Stomach (tissue), 9 donors: ENCODE data around the gene TBPL2. TPM values are rescaled to one million over a fixed set of nuclear protein-coding genes. Genes with fewer than 3 reads are reported as not detected.

Experiments used
- DNase-seq, 2 donors: peaks; one replicate each; pipeline versions ENCODE4 v3.0.0 to v3.0.0-alpha.2; 2013 to 2019
- H3K27ac ChIP-seq, 5 donors: fragments of 200-600 bp in 4 of 5; sonication (generic) in 4 of 5; one replicate each; pipeline ENCODE4 v1.5.1; 2013 to 2019; ENCODE audit warnings: mild to moderate bottlenecking in 1 of 5, moderate library complexity in 1 of 5
- H3K27me3 ChIP-seq, 3 donors: fragments of 200-600 bp; sonication (generic); one replicate each; pipeline ENCODE4 v1.5.1; 2017 to 2019; ENCODE audit warnings: mixed run types in 1 of 3
- H3K36me3 ChIP-seq, 4 donors: fragments of 200-600 bp; sonication (generic); 1 replicate in 3 of 4; 2 replicates in 1 of 4; pipeline ENCODE4 v1.5.1; 2016 to 2019
- H3K4me1 ChIP-seq, 4 donors: fragments of 200-600 bp; sonication (generic); one replicate each; pipeline ENCODE4 v1.5.1; 2016 to 2019
- H3K4me3 ChIP-seq, 4 donors: fragments of 200-600 bp; sonication (generic) in 3 of 4; one replicate each; pipeline ENCODE4 v1.5.1; 2016 to 2019; ENCODE audit warnings: mild to moderate bottlenecking in 1 of 4
- H3K9me3 ChIP-seq, 4 donors: fragments of 200-600 bp; sonication (generic); one replicate each; pipeline ENCODE4 v1.5.1; 2016 to 2019
- CTCF ChIP-seq, 7 experiments: fragments of 450-650 bp in 4 of 7; fragments of 200-600 bp in 3 of 7; sonication (generic) in 3 of 7; IDR thresholded peaks; one replicate each; pipeline ENCODE4 v1.5.1; 2016 to 2019; ENCODE audit warnings: antibody characterized with exemption in 7 of 7, control low read depth in 2 of 7, mild to moderate bottlenecking in 1 of 7
- EP300 ChIP-seq: sonication (generic); formaldehyde crosslinking; IDR thresholded peaks from one replicate; pipeline ENCODE4 v1.6.1; 2017; ENCODE audit warnings: antibody characterized with exemption
- POLR2A ChIP-seq, 4 donors: fragments of 450-650 bp; IDR thresholded peaks; one replicate each; pipeline ENCODE4 v1.6.1; 2016; ENCODE audit warnings: antibody characterized with exemption in 4 of 4, control low read depth in 2 of 4, mild to moderate bottlenecking in 1 of 4, moderate library complexity in 1 of 4
- POLR2AphosphoS5 ChIP-seq, 3 donors: sonication (generic); formaldehyde crosslinking; IDR thresholded peaks; one replicate each; pipeline ENCODE4 v1.6.1; 2016; ENCODE audit warnings: antibody characterized with exemption in 3 of 3
- WGBS, 5 donors: extraction: QIAGEN DNeasy Blood & Tissue Kit in 3 of 5; methylation state at CpG; one replicate each; pipeline versions ENCODE4 v1.1.5 to v1.1.7; 2013 to 2018; 5-methylcytosine and 5-hydroxymethylcytosine counted together
- intact Hi-C: fragments of 100-400 bp; cut with DNase I; formaldehyde crosslinking; loops from one replicate; pipeline ENCODE4 v1.15.1; 2023; ENCODE audit warnings: low total_unique reads
- polyA plus RNA-seq, 3 donors: library from polyadenylated mRNA; stranded (reverse); fragments of 200-250 nt; gene quantifications; one replicate each; pipeline ENCODE4 v1.2.3, GENCODE V29; 2013
- total RNA-seq, 5 donors: library from RNA; depleted of rRNA; stranded (reverse); fragments of >200 nt; gene quantifications; one replicate each; pipeline versions ENCODE4 v1.1.0 to v1.2.3, GENCODE V29; 2014 to 2016
- donor health status: healthy with polysubstance abuse.
- donor health status: Bipolar disorder and iron deficiency.
- donor health status: healthy.

The TBPL2 gene
- total and polyA plus RNA-seq, 8 donors, result not detected

GRCh38 chr14:55446127-55446736 lies 5.8 kb upstream of the TBPL2 start:
- no peaks in the 10 kb centered on the region for H3K9me3 ChIP-seq
- no peak overlapping the region for H3K4me3 ChIP-seq
- H3K36me3 ChIP-seq, result no peaks in the 10 kb centered on the region
- DNase-seq, result peak; percentile 53 to 83
- 14 to 36% (median 21%) methylated on average over 5 of the region's 5 CpGs for WGBS, 5 donors
- no peak overlapping the region for H3K27ac ChIP-seq
- H3K27me3 ChIP-seq, result no peaks in the 10 kb centered on the region
- peaks cover 0 to 14% (median 7%) of the 10 kb centered on the region in 4 donors for H3K4me1 ChIP-seq
- intact Hi-C loops, result loop anchor here (10.0 kb wide), 1 partner anchor 1029 kb away; no protein-coding TSS in a partner anchor
- peak in 1 of 3 donors; percentile 33 for TF ChIP-seq POLR2AphosphoS5 (IDR thresholded peaks at IDR 0.05)
- TF ChIP-seq CTCF (IDR thresholded peaks at IDR 0.05), result peak in 5 of 7 experiments; percentile 39 to 69 (median 57)
- no peak for TF ChIP-seq EP300
- no peak for TF ChIP-seq POLR2A (IDR thresholded peaks at IDR 0.05)

- WGBS, 5 donors, result 78 to 92% (median 85%) methylated on average over 9 of the region's 9 CpGs
- Histone ChIP-seq H3K9me3 (no peaks in the 10 kb centered on the region), H3K27me3 (peaks cover 0 to 29% (median 6%) of the 10 kb centered on the region in 3 donors), H3K4me1 (peaks cover 0 to 3% (median 0%) of the 10 kb centered on the region in 4 donors), H3K36me3 (no peaks in the 10 kb centered on the region), H3K4me3 (no peak overlapping the region), H3K27ac (no peak overlapping the region)
- no peak for TF ChIP-seq POLR2A (IDR thresholded peaks at IDR 0.05)
- TF ChIP-seq EP300, result no peak
- no peak for TF ChIP-seq CTCF (IDR thresholded peaks at IDR 0.05)
- no peak for TF ChIP-seq POLR2AphosphoS5 (IDR thresholded peaks at IDR 0.05)
- intact Hi-C loops, result loop anchor here (10.0 kb wide), 1 partner anchor 1034 kb away; no protein-coding TSS in a partner anchor
- no peak for DNase-seq
Measured at GRCh38 chr14:55441286-55441685, 870 bp upstream of the TBPL2 start.

DNA sequence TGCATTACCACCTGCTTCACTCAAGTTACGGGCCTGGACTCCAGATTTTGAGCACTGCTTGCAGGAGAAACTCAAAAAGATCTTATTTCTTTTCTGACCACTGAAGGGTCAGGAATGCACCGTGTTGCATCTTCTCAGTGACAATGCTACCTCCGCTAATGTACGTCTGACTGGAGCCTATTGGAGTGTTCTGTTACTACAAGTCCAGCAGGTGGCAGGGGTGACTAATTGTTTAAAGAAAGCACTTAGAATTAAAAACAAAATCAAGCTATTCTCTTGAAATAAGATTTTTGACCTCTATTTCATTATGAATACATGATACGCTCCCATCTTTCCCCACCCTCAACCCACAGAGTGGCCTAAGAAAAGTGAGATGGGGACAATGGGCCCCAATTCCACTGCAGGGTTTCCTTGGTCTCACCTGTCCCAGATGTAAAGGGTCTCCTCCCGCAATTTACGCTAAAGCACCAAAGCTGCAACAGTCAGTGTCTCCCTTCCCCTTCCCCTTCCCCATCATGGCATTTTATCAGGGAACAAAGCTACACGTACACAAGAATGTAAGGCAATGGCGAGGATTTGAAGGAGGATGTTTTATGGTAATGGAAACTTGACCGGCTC lies 2.2 kb downstream of the TBPL2 start:
- peak in 1 of 2 donors; percentile 71 for DNase-seq
- no peaks in the 10 kb centered on the region for H3K36me3 ChIP-seq

GRCh38 chr14:55436931-55437330 lies 3.5 kb downstream of the TBPL2 start:
- 77 to 84% (median 81%) methylated on average over 4 of the region's 4 CpGs for WGBS, 5 donors
- Histone ChIP-seq H3K36me3 (no peaks in the 10 kb centered on the region), H3K27ac (no peak overlapping the region), H3K9me3 (no peaks in the 10 kb centered on the region), H3K27me3 (peaks cover 0 to 29% (median 6%) of the 10 kb centered on the region in 3 donors), H3K4me1 (no peaks in the 10 kb centered on the region), H3K4me3 (no peak overlapping the region)
- DNase-seq, result no peak
- TF ChIP-seq POLR2A (IDR thresholded peaks at IDR 0.05), result no peak
- TF ChIP-seq CTCF (IDR thresholded peaks at IDR 0.05), result no peak
- no peak for TF ChIP-seq EP300
- TF ChIP-seq POLR2AphosphoS5 (IDR thresholded peaks at IDR 0.05), result no peak
- intact Hi-C loops, result no loop called here

More for the DNA sequence above, 2.2 kb downstream of the TBPL2 start:
- Histone ChIP-seq H3K4me1 (no peaks in the 10 kb centered on the region), H3K9me3 (no peaks in the 10 kb centered on the region), H3K4me3 (no peak overlapping the region), H3K27me3 (peaks cover 0 to 29% (median 6%) of the 10 kb centered on the region in 3 donors), H3K27ac (no peak overlapping the region)
- intact Hi-C loops, result no loop called here
- TF ChIP-seq POLR2AphosphoS5 (IDR thresholded peaks at IDR 0.05), result no peak
- no peak for TF ChIP-seq POLR2A (IDR thresholded peaks at IDR 0.05)
- peak in 5 of 7 experiments; percentile 23 to 39 (median 31) for TF ChIP-seq CTCF (IDR thresholded peaks at IDR 0.05)
- TF ChIP-seq EP300, result no peak
- 45 to 54% (median 49%) methylated on average over 10 of the region's 10 CpGs for WGBS, 5 donors
